Sigmoid colon (tissue), 3 donors: ENCODE results near the gene SUPT6H.

Experiments used
- POLR2A ChIP-seq, 2 donors: fragments of 450-650 bp; IDR thresholded peaks; one replicate each; pipeline ENCODE4 v1.6.1; 2016; ENCODE audit warnings: antibody characterized with exemption in 2 of 2, mild to moderate bottlenecking in 2 of 2, moderate library complexity in 2 of 2
- TF ChIP-seq, protein P1 (sequence below), 4 experiments: fragments of 450-650 bp in 3 of 4; fragments of 200-600 bp in 1 of 4; IDR thresholded peaks; one replicate each; pipeline ENCODE4 v1.5.1; 2016 to 2019; ENCODE audit warnings: antibody characterized with exemption in 4 of 4, mild to moderate bottlenecking in 3 of 4, moderate library complexity in 2 of 4

DNA sequence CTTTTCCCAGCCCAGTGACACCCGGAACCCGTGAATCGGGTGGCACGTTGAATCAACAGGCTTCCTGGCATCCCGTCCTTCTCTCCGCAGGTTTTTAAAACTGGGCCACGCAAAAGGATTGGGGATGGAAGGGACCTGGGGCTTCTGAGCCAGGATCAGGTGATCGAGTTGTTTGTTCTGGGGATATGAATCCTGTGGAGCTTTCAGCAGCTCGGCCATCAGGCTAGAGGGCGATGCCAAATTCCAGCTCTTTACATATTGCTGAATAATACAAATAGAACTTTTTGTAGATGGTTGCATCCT lies 473 bp downstream of the SUPT6H start:
- TF ChIP-seq, protein P1, sequence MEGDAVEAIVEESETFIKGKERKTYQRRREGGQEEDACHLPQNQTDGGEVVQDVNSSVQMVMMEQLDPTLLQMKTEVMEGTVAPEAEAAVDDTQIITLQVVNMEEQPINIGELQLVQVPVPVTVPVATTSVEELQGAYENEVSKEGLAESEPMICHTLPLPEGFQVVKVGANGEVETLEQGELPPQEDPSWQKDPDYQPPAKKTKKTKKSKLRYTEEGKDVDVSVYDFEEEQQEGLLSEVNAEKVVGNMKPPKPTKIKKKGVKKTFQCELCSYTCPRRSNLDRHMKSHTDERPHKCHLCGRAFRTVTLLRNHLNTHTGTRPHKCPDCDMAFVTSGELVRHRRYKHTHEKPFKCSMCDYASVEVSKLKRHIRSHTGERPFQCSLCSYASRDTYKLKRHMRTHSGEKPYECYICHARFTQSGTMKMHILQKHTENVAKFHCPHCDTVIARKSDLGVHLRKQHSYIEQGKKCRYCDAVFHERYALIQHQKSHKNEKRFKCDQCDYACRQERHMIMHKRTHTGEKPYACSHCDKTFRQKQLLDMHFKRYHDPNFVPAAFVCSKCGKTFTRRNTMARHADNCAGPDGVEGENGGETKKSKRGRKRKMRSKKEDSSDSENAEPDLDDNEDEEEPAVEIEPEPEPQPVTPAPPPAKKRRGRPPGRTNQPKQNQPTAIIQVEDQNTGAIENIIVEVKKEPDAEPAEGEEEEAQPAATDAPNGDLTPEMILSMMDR (IDR thresholded peaks at IDR 0.05): no peak
- no peak for TF ChIP-seq POLR2A (IDR thresholded peaks at IDR 0.05)
